22Rv1 (cell line): Measurements from ENCODE around the gene UBE4B.

ENCODE experiments used
- CTCF ChIP-seq: fragments of 450-650 bp; IDR thresholded peaks from 2 replicates; pipeline ENCODE4 v1.5.1; 2017; ENCODE audit warnings: mild to moderate bottlenecking
- ZFX ChIP-seq: fragments of 450-650 bp; IDR thresholded peaks from 2 replicates; pipeline ENCODE4 v1.6.1; 2017; ENCODE audit warnings: antibody characterized with exemption, borderline replicate concordance

- TF ChIP-seq CTCF (no peak), ZFX (no peak)
Measured at GRCh38 chr1:10084045-10084444, 51.3 kb downstream of the UBE4B start.
